Measurements from ENCODE around the gene GBA2. TPM values are rescaled to one million over a fixed set of nuclear protein-coding genes. Genes with fewer than 3 reads are reported as not detected.

Gene GBA2
- total RNA-seq, 1 donor = 31.1 TPM

DNA sequence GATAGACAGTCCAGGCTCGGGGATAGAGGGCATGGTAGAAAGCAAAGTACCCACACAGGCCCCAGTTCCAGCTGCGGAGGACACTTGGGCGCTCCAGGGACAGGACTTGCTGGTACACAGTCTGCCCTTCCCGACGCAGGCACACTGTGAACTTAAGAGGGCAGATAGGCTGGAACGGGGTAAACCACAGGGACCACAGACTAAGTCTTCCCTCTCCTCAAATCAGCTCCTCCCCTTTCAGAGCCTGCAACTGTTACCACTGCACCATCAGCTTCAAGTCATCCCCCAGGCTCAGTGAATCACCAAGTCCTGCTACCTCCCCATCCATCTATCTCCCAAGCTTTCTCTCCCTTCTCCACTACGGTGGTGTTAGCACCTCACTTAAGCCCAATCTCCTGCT is 7.3 kb downstream of the GBA2 start:
- H3K9me3 ChIP-seq (ENCODE audit: low read depth, low read length) = no peaks in the 10 kb centered on the region
- peaks cover 7% of the 10 kb centered on the region for H3K4me1 ChIP-seq (ENCODE audit: insufficient read depth, low read length)
- TF ChIP-seq, protein P1, sequence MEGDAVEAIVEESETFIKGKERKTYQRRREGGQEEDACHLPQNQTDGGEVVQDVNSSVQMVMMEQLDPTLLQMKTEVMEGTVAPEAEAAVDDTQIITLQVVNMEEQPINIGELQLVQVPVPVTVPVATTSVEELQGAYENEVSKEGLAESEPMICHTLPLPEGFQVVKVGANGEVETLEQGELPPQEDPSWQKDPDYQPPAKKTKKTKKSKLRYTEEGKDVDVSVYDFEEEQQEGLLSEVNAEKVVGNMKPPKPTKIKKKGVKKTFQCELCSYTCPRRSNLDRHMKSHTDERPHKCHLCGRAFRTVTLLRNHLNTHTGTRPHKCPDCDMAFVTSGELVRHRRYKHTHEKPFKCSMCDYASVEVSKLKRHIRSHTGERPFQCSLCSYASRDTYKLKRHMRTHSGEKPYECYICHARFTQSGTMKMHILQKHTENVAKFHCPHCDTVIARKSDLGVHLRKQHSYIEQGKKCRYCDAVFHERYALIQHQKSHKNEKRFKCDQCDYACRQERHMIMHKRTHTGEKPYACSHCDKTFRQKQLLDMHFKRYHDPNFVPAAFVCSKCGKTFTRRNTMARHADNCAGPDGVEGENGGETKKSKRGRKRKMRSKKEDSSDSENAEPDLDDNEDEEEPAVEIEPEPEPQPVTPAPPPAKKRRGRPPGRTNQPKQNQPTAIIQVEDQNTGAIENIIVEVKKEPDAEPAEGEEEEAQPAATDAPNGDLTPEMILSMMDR (IDR thresholded peaks at IDR 0.05; ENCODE audit: extremely low read depth, low read depth, low read length) = no peak
- DNase-seq (ENCODE audit: insufficient read length, low spot score, missing footprints) = no peak
- no peaks in the 10 kb centered on the region for H3K27me3 ChIP-seq (ENCODE audit: insufficient read depth, low read length)
- peaks cover 41% of the 10 kb centered on the region for H3K79me2 ChIP-seq (ENCODE audit: insufficient read depth, low read length)
- peaks cover 75% of the 10 kb centered on the region for H3K36me3 ChIP-seq (ENCODE audit: insufficient read depth, low read length)
- H3K27ac ChIP-seq (ENCODE audit: low read depth, low read length) = no peak overlapping the region
- H3K4me2 ChIP-seq (ENCODE audit: insufficient read depth, low read length) = no peak overlapping the region
- no peak overlapping the region for H3K4me3 ChIP-seq (ENCODE audit: insufficient read depth, low read length)
- peaks cover 27% of the 10 kb centered on the region for H4K20me1 ChIP-seq (ENCODE audit: insufficient read depth, low read length)
- H2AFZ ChIP-seq (ENCODE audit: low read length) = no peak overlapping the region

DNA sequence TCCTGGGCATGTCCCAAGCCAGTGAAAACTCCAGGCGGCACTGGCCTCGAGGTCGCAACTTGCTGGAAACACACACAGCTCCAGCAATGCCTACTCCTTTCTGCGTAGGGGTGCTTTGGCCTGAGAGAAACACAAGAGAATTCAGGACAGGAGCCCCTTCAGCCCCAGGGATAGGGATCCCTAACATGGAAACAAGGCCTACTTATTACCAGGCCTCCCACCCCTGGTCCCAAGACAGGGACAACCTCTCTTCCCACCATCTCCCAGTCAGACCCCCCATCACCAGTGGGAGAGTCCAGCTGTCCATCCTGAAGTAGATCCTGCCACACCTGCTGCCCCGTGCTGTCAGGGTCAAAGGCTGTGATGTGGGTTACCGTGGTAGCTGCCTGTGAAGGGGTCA is 8.8 kb downstream of the GBA2 start:
- Histone ChIP-seq H3K27ac (ENCODE audit: low read depth, low read length) (no peak overlapping the region), H2AFZ (ENCODE audit: low read length) (no peak overlapping the region), H3K36me3 (ENCODE audit: insufficient read depth, low read length) (peaks cover 88% of the 10 kb centered on the region), H3K27me3 (ENCODE audit: insufficient read depth, low read length) (no peaks in the 10 kb centered on the region), H3K9me3 (ENCODE audit: low read depth, low read length) (no peaks in the 10 kb centered on the region), H3K4me2 (ENCODE audit: insufficient read depth, low read length) (no peak overlapping the region), H3K4me3 (ENCODE audit: insufficient read depth, low read length) (no peak overlapping the region), H3K4me1 (ENCODE audit: insufficient read depth, low read length) (no peaks in the 10 kb centered on the region), H3K79me2 (ENCODE audit: insufficient read depth, low read length) (peaks cover 31% of the 10 kb centered on the region), H4K20me1 (ENCODE audit: insufficient read depth, low read length) (peaks cover 25% of the 10 kb centered on the region)
- no peak for DNase-seq (ENCODE audit: insufficient read length, low spot score, missing footprints)
- TF ChIP-seq, protein P1 (IDR thresholded peaks at IDR 0.05; ENCODE audit: extremely low read depth, low read depth, low read length) = no peak

DNA sequence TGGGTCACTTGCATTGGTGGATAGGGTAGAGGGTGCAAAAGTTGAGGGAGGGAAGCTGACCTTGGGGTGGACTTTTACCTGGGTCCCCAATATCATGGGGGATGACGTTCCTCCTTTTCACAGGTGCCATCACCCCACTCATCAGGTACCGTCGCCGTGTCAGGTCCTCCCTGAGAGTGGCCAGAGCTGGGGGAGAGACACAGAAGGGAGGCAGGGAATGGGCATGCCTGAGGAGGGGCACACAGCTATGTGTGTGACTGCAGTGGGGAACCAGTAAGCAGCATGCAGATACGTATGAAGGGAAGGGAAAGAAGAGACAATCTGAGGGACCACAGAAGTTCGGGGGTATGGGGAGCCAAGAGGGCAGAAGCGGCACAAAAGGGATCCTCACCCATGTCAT is 10.1 kb downstream of the GBA2 start:
- Histone ChIP-seq H3K4me3 (ENCODE audit: insufficient read depth, low read length) (no peak overlapping the region), H4K20me1 (ENCODE audit: insufficient read depth, low read length) (peaks cover 20% of the 10 kb centered on the region), H3K27ac (ENCODE audit: low read depth, low read length) (no peak overlapping the region), H3K4me2 (ENCODE audit: insufficient read depth, low read length) (no peak overlapping the region), H3K9me3 (ENCODE audit: low read depth, low read length) (no peaks in the 10 kb centered on the region), H3K27me3 (ENCODE audit: insufficient read depth, low read length) (no peaks in the 10 kb centered on the region), H3K79me2 (ENCODE audit: insufficient read depth, low read length) (peaks cover 34% of the 10 kb centered on the region), H3K36me3 (ENCODE audit: insufficient read depth, low read length) (peaks cover 89% of the 10 kb centered on the region), H3K4me1 (ENCODE audit: insufficient read depth, low read length) (peaks cover 7% of the 10 kb centered on the region), H2AFZ (ENCODE audit: low read length) (no peak overlapping the region)
- no peak for DNase-seq (ENCODE audit: insufficient read length, low spot score, missing footprints)
- TF ChIP-seq, protein P1 (IDR thresholded peaks at IDR 0.05; ENCODE audit: extremely low read depth, low read depth, low read length) = no peak

DNA sequence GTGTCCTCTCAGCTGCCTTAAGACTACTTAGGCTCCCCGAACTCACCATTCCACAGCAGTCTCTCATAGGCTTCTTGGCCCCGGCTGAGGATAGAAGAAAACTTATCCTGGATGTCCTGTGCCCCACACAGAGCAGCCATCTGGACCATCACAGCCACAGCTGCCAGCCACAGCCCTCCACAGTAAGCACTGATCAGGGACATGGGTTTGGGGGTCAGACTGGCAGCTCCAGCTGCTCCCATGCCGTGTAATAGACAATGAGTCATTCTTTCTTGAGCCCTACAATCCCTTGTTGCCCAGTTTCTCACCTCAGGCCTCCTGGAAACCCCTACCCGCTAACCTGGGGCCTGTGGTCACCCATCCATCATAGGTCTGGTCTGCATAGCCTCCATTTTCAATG is 10.8 kb downstream of the GBA2 start:
- no peak overlapping the region for H3K27ac ChIP-seq (ENCODE audit: low read depth, low read length)
- no peak overlapping the region for H3K4me2 ChIP-seq (ENCODE audit: insufficient read depth, low read length)
- H3K4me1 ChIP-seq (ENCODE audit: insufficient read depth, low read length) = peaks cover 15% of the 10 kb centered on the region
- H3K4me3 ChIP-seq (ENCODE audit: insufficient read depth, low read length) = no peak overlapping the region
- H3K27me3 ChIP-seq (ENCODE audit: insufficient read depth, low read length) = no peaks in the 10 kb centered on the region
- no peaks in the 10 kb centered on the region for H3K9me3 ChIP-seq (ENCODE audit: low read depth, low read length)
- peaks cover 25% of the 10 kb centered on the region for H4K20me1 ChIP-seq (ENCODE audit: insufficient read depth, low read length)
- peaks cover 81% of the 10 kb centered on the region for H3K36me3 ChIP-seq (ENCODE audit: insufficient read depth, low read length)
- peaks cover 34% of the 10 kb centered on the region for H3K79me2 ChIP-seq (ENCODE audit: insufficient read depth, low read length)
- TF ChIP-seq, protein P1 (IDR thresholded peaks at IDR 0.05; ENCODE audit: extremely low read depth, low read depth, low read length) = no peak
- DNase-seq (ENCODE audit: insufficient read length, low spot score, missing footprints) = no peak
- no peak overlapping the region for H2AFZ ChIP-seq (ENCODE audit: low read length)

Measured in osteoblast (primary cell).